GM19468 (cell line): ENCODE data around the gene TSPAN9.

Source experiments
- ATAC-seq: cut with Tn5 transposase; IDR thresholded peaks from one replicate; pipeline ENCODE4 v1.9.1; 2021; ENCODE audit warnings: mild to moderate bottlenecking, moderate library complexity, moderate number of reproducible peaks; ENCODE audit not compliant: unreplicated experiment; ENCODE audit errors: extremely low read depth

Gene TSPAN9

GRCh38 chr12:3276226-3276625 is 199.0 kb downstream of the TSPAN9 start:
- ATAC-seq = no peak

GRCh38 chr12:3277306-3277943 is 200.2 kb downstream of the TSPAN9 start:
- ATAC-seq = no peak

- ATAC-seq = no peak
Observed at GRCh38 chr12:3278681-3279414, 201.7 kb downstream of the TSPAN9 start.

- ATAC-seq = no peak
Observed at GRCh38 chr12:3279415-3279780, 202.2 kb downstream of the TSPAN9 start.

- no peak for ATAC-seq
Observed at GRCh38 chr12:3279832-3280231, 202.7 kb downstream of the TSPAN9 start.

- ATAC-seq = no peak
Observed at GRCh38 chr12:3280967-3281366, 203.8 kb downstream of the TSPAN9 start.

GRCh38 chr12:3281588-3282383 is 204.6 kb downstream of the TSPAN9 start:
- ATAC-seq = no peak

- ATAC-seq = no peak
Observed at GRCh38 chr12:3282384-3282670, 205.1 kb downstream of the TSPAN9 start.

GRCh38 chr12:3283137-3283680 is 206.0 kb downstream of the TSPAN9 start:
- ATAC-seq = no peak

GRCh38 chr12:3284405-3284804 is 207.2 kb downstream of the TSPAN9 start:
- no peak for ATAC-seq

- no peak for ATAC-seq
Observed at GRCh38 chr12:3285570-3285969, 208.4 kb downstream of the TSPAN9 start.

- ATAC-seq = no peak
Observed at GRCh38 chr12:3288690-3289089, 211.5 kb downstream of the TSPAN9 start.

GRCh38 chr12:3289702-3290101 is 212.5 kb downstream of the TSPAN9 start:
- no peak for ATAC-seq

- ATAC-seq = no peak
Observed at GRCh38 chr12:3291939-3292338, 214.8 kb downstream of the TSPAN9 start.

- no peak for ATAC-seq
Observed at GRCh38 chr12:3292677-3293412, 215.7 kb downstream of the TSPAN9 start.

GRCh38 chr12:3293446-3294161 is 216.4 kb downstream of the TSPAN9 start:
- no peak for ATAC-seq

- no peak for ATAC-seq
Observed at GRCh38 chr12:3294481-3294911, 217.3 kb downstream of the TSPAN9 start.

- no peak for ATAC-seq
Observed at GRCh38 chr12:3295225-3295624, 218.0 kb downstream of the TSPAN9 start.

GRCh38 chr12:3295646-3296408 is 218.6 kb downstream of the TSPAN9 start:
- no peak for ATAC-seq
